Thyroid gland (tissue), 4 donors: ENCODE measurements around the gene TRIM16.
"Not testable (repeated sequence)": the region's sequence is repeated elsewhere in the genome, so short reads cannot be mapped to it uniquely, and the experiment has no call there.

Experiments
- POLR2A ChIP-seq, 2 donors: fragments of 450-650 bp; IDR thresholded peaks; one replicate each; pipeline ENCODE4 v1.6.1; 2017; ENCODE audit warnings: antibody characterized with exemption in 2 of 2, mild to moderate bottlenecking in 2 of 2, moderate library complexity in 1 of 2
- TF ChIP-seq, protein P1 (sequence below), 6 experiments: fragments of 200-600 bp in 3 of 6; fragments of 450-650 bp in 3 of 6; sonication (generic) in 3 of 6; IDR thresholded peaks; one replicate each; pipeline ENCODE4 v1.5.1; 2016 to 2019; ENCODE audit warnings: antibody characterized with exemption in 6 of 6, mild to moderate bottlenecking in 2 of 6, inconsistent platforms in 1 of 6, moderate library complexity in 1 of 6

DNA sequence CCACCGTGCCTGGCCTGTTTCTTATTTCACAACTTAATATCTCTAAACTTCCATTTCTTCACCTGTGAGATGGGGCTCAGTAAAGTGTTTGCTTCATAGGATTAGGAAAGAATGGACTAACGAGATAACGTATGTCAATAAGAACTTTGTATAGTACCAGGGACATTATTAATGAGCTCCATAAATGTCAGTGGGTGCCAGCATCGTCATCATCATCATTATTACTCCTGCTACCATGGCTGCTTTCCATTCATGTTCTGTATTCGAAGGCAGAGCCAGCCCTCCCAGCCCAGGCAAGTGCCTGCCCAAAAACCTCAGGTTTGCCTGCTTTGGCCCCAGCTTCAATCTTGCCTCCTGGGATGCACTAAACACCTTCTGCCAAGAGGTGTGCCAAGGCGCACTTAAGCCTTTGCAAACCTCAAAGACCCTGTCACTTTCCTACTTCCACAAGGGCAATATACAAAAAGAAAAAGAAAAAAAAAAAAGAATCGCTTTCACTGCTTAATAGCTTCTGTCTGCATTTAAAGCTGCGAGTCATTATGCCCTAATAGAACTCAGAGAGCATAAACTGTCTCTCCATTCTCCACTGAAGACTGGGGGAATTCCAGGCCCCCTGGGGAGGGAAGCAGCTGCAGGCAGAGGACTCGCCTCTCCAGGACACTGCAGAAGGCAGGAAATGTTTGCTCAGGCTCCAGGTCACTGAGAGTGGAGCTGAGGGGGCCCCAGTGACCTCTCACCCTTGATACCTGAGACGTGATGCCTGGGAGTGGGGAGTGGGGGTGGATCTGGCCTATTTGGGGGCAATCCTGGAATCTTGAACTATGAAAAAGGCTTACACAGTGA, 38.8 kb downstream of the TRIM16 start:
- TF ChIP-seq POLR2A (IDR thresholded peaks at IDR 0.05) = not testable (repeated sequence)
- TF ChIP-seq, protein P1, sequence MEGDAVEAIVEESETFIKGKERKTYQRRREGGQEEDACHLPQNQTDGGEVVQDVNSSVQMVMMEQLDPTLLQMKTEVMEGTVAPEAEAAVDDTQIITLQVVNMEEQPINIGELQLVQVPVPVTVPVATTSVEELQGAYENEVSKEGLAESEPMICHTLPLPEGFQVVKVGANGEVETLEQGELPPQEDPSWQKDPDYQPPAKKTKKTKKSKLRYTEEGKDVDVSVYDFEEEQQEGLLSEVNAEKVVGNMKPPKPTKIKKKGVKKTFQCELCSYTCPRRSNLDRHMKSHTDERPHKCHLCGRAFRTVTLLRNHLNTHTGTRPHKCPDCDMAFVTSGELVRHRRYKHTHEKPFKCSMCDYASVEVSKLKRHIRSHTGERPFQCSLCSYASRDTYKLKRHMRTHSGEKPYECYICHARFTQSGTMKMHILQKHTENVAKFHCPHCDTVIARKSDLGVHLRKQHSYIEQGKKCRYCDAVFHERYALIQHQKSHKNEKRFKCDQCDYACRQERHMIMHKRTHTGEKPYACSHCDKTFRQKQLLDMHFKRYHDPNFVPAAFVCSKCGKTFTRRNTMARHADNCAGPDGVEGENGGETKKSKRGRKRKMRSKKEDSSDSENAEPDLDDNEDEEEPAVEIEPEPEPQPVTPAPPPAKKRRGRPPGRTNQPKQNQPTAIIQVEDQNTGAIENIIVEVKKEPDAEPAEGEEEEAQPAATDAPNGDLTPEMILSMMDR (IDR thresholded peaks at IDR 0.05) = not testable (repeated sequence)
